HEK293 (cell line): ENCODE results near the gene EMC6.

Source experiments
- GLIS1 ChIP-seq: fragments of 450-650 bp; formaldehyde crosslinking; IDR thresholded peaks from 2 replicates; pipeline ENCODE4 v1.5.1; 2016; ENCODE audit warnings: missing biosample characterization, missing genetic modification characterization
- PRDM10 ChIP-seq: fragments of 450-650 bp; formaldehyde crosslinking; IDR thresholded peaks from 2 replicates; pipeline ENCODE4 v1.5.1; 2016; ENCODE audit warnings: missing biosample characterization, missing genetic modification characterization
- PRDM6 ChIP-seq: fragments of 450-650 bp; formaldehyde crosslinking; IDR thresholded peaks from 2 replicates; pipeline ENCODE4 v1.5.1; 2017; ENCODE audit warnings: missing biosample characterization, missing genetic modification characterization
- SP3 ChIP-seq: fragments of 450-650 bp; formaldehyde crosslinking; IDR thresholded peaks from 2 replicates; pipeline ENCODE4 v1.5.1; 2016; ENCODE audit warnings: missing biosample characterization, missing genetic modification characterization
- ZBTB11 ChIP-seq: fragments of 450-650 bp; formaldehyde crosslinking; conservative IDR thresholded peaks from 2 replicates; pipeline ENCODE4 v1.5.1; 2016; ENCODE audit warnings: low read depth, missing biosample characterization, missing genetic modification characterization
- ZBTB20 ChIP-seq: fragments of 450-650 bp; formaldehyde crosslinking; IDR thresholded peaks from 2 replicates; pipeline ENCODE4 v1.5.1; 2016; ENCODE audit warnings: missing biosample characterization, missing genetic modification characterization
- ZBTB21 ChIP-seq: fragments of 450-650 bp; formaldehyde crosslinking; IDR thresholded peaks from 2 replicates; pipeline ENCODE4 v1.5.1; 2017; ENCODE audit warnings: missing biosample characterization, missing genetic modification characterization
- ZBTB7A ChIP-seq: fragments of 450-650 bp; formaldehyde crosslinking; IDR thresholded peaks from 2 replicates; pipeline ENCODE4 v1.5.1; 2016; ENCODE audit warnings: low read depth, missing biosample characterization, missing genetic modification characterization
- ZEB2 ChIP-seq: fragments of 450-650 bp; formaldehyde crosslinking; IDR thresholded peaks from 2 replicates; pipeline ENCODE4 v1.5.1; 2016; ENCODE audit warnings: missing biosample characterization, missing genetic modification characterization
- ZFP37 ChIP-seq: fragments of 450-650 bp; formaldehyde crosslinking; IDR thresholded peaks from 2 replicates; pipeline ENCODE4 v1.5.1; 2016; ENCODE audit warnings: missing biosample characterization, missing genetic modification characterization
- ZIC2 ChIP-seq: fragments of 450-650 bp; formaldehyde crosslinking; IDR thresholded peaks from 2 replicates; pipeline ENCODE4 v1.5.1; 2016; ENCODE audit warnings: missing biosample characterization, missing genetic modification characterization
- ZNF18 ChIP-seq: fragments of 450-650 bp; formaldehyde crosslinking; IDR thresholded peaks from 2 replicates; pipeline ENCODE4 v1.5.1; 2016; ENCODE audit warnings: missing biosample characterization, missing genetic modification characterization
- ZNF23 ChIP-seq: fragments of 450-650 bp; formaldehyde crosslinking; IDR thresholded peaks from 2 replicates; pipeline ENCODE4 v1.5.1; 2016; ENCODE audit warnings: missing biosample characterization, missing genetic modification characterization, borderline replicate concordance
- ZNF24 ChIP-seq: fragments of 450-650 bp; formaldehyde crosslinking; IDR thresholded peaks from 2 replicates; pipeline ENCODE4 v1.5.1; 2016; ENCODE audit warnings: missing biosample characterization, missing genetic modification characterization
- ZNF426 ChIP-seq: fragments of 450-650 bp; formaldehyde crosslinking; IDR thresholded peaks from 2 replicates; pipeline ENCODE4 v1.5.1; 2017; ENCODE audit warnings: missing biosample characterization, missing genetic modification characterization, mild to moderate bottlenecking, inconsistent platforms, moderate library complexity
- ZNF449 ChIP-seq: fragments of 450-650 bp; formaldehyde crosslinking; IDR thresholded peaks from 2 replicates; pipeline ENCODE4 v1.5.1; 2017; ENCODE audit warnings: missing biosample characterization, mild to moderate bottlenecking, missing genetic modification characterization, moderate library complexity
- ZNF514 ChIP-seq: fragments of 450-650 bp; formaldehyde crosslinking; IDR thresholded peaks from 2 replicates; pipeline ENCODE4 v1.5.1; 2016; ENCODE audit warnings: missing biosample characterization, missing genetic modification characterization
- ZNF549 ChIP-seq: fragments of 450-650 bp; IDR thresholded peaks from 2 replicates; pipeline ENCODE4 v1.5.1; 2018; ENCODE audit warnings: missing biosample characterization, missing genetic modification characterization, mild to moderate bottlenecking, inconsistent platforms, moderate library complexity
- ZNF558 ChIP-seq: fragments of 450-650 bp; formaldehyde crosslinking; IDR thresholded peaks from 2 replicates; pipeline ENCODE4 v1.5.1; 2016; ENCODE audit warnings: missing biosample characterization, missing genetic modification characterization
- ZNF560 ChIP-seq: fragments of 450-650 bp; formaldehyde crosslinking; IDR thresholded peaks from 2 replicates; pipeline ENCODE4 v1.5.1; 2017; ENCODE audit warnings: missing biosample characterization, missing genetic modification characterization, borderline replicate concordance
- ZNF629 ChIP-seq: fragments of 450-650 bp; formaldehyde crosslinking; IDR thresholded peaks from 2 replicates; pipeline ENCODE4 v1.5.1; 2017; ENCODE audit warnings: missing biosample characterization, missing genetic modification characterization
- ZNF654 ChIP-seq: fragments of 450-650 bp; formaldehyde crosslinking; IDR thresholded peaks from 2 replicates; pipeline ENCODE4 v1.5.1; 2016; ENCODE audit warnings: low read depth, missing biosample characterization, missing genetic modification characterization
- ZNF664 ChIP-seq: fragments of 450-650 bp; formaldehyde crosslinking; IDR thresholded peaks from 2 replicates; pipeline ENCODE4 v1.5.1; 2016; ENCODE audit warnings: missing biosample characterization, missing genetic modification characterization
- ZNF670 ChIP-seq: fragments of 450-650 bp; formaldehyde crosslinking; IDR thresholded peaks from 2 replicates; pipeline ENCODE4 v1.5.1; 2016; ENCODE audit warnings: missing biosample characterization, missing genetic modification characterization, low read depth
- ZNF701 ChIP-seq: fragments of 450-650 bp; formaldehyde crosslinking; IDR thresholded peaks from 2 replicates; pipeline ENCODE4 v1.5.1; 2016; ENCODE audit warnings: missing biosample characterization, missing genetic modification characterization

EMC6 gene

GRCh38 chr17:3667366-3668278, 990 bp upstream of the EMC6 start (continued):
- TF ChIP-seq ZNF18 (no peak), ZNF514 (tag by site-specific recombination) (no peak), PRDM6 (tag by site-specific recombination) (no peak), GLIS1 (tag by site-specific recombination) (peak; percentile 75), ZNF629 (tag by site-specific recombination) (peak; percentile 64; the same call in 1 of the 2 replicates), ZBTB11 (tag by site-specific recombination) (0 out of 2 replicates have a peak, but pooled peaks have one; percentile 37), ZBTB7A (no peak), ZEB2 (tag by site-specific recombination) (peak; percentile 68), ZNF549 (no peak), ZNF654 (tag by site-specific recombination) (no peak), ZNF558 (tag by site-specific recombination) (no peak), ZFP37 (peak; percentile 95; the same call in 1 of the 2 replicates), ZNF449 (no peak), ZNF23 (tag by site-specific recombination) (no peak), ZNF664 (tag by site-specific recombination) (no peak), ZNF560 (tag by site-specific recombination) (no peak), ZNF670 (tag by site-specific recombination) (no peak), ZNF24 (tag by site-specific recombination) (peak; percentile 77; the same call in 1 of the 2 replicates), ZNF701 (tag by site-specific recombination) (0 out of 2 replicates have a peak, but pooled peaks have one; percentile 7), ZIC2 (tag by site-specific recombination) (peak; percentile 15), SP3 (tag by site-specific recombination) (no peak), PRDM10 (tag by site-specific recombination) (0 out of 2 replicates have a peak, but pooled peaks have one; percentile 29), ZBTB21 (tag by site-specific recombination) (0 out of 2 replicates have a peak, but pooled peaks have one; percentile 32), ZNF426 (tag by site-specific recombination) (no peak), ZBTB20 (tag by site-specific recombination) (peak; percentile 88)
